ENCODE results near the gene PDE6A.
A peak's percentile ranks its signal among the peaks of the same experiment; 100 is the strongest.

PDE6A gene

DNA sequence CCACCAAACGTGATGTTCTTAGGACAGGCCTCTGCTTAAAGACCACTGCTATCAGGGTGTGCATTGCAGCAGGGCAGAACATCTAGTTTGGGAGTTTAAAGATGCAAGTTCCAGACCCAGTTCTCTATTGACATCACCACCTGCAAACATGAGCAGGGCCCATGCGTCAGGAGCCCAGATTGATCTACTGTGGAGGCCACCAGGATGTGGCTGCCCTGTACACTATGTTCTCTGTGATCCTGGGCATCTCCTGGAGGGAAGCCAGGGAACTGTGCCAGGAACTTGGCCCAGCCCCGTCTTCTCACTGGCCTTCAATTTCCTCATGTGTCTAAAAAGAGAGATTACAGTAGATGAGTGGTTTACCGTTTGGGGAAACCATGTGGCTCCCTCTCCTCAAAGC, 87.1 kb downstream of the PDE6A start:
- H3K4me3 ChIP-seq (ENCODE audit: low read depth, low read length), result no peak overlapping the region
- no peaks in the 10 kb centered on the region for H3K36me3 ChIP-seq (ENCODE audit: control insufficient read depth in 2 of 2, insufficient read depth in 1 of 2, low read length in 2 of 2)
- H3K4me1 ChIP-seq (ENCODE audit: control insufficient read depth, insufficient read depth, low read length), result no peaks in the 10 kb centered on the region
- ChIA-PET CTCF (interaction anchor here (0.6 to 22.2 kb wide), 5 partner anchors 9 to 221 kb away, joined by 3 to 355 read pairs (median 4); partner anchors contain the start of gene SLC26A2), POLR2A (no interaction called here)
- no peak overlapping the region for H3K27ac ChIP-seq (ENCODE audit: extremely low read depth, low read depth, low read length)
- TF ChIP-seq ZNF341 (tag by site-specific recombination; IDR thresholded peaks at IDR 0.05; ENCODE audit: low read depth), result no peak
- TF ChIP-seq ZBTB17 (tag by site-specific recombination; IDR thresholded peaks at IDR 0.05), result peak; percentile 62
- H3K9me3 ChIP-seq (ENCODE audit: control insufficient read depth, insufficient read depth, low read depth, low read length), result no peaks in the 10 kb centered on the region

DNA sequence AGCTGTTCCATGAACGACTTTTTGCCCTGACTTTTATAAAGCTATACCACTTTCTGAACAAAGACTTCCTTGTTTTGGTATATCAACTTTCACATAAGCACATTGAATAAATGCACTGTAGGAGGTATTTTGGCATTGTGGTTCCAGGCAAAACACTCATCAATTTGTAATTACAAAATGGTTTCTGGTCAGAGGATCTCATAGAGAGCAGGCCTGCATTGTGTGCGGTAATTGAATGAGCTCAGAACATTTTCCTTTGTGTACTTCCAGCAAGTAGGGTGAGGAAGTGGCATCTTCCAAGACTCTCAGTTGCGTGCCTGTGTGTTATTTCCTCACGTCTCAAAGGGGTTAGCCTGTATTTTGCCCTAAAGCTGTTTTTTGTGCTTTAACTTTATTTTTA, 89.2 kb downstream of the PDE6A start:
- TF ChIP-seq ZNF596 (tag by site-specific recombination; IDR thresholded peaks at IDR 0.05) (no peak), ZNF626 (tag by site-specific recombination; IDR thresholded peaks at IDR 0.05) (no peak), ZNF48 (tag by site-specific recombination; IDR thresholded peaks at IDR 0.05) (no peak), ZNF623 (tag by site-specific recombination; IDR thresholded peaks at IDR 0.05) (no peak), ZNF24 (tag by site-specific recombination; IDR thresholded peaks at IDR 0.05) (no peak), ZNF621 (tag by site-specific recombination; IDR thresholded peaks at IDR 0.05) (no peak), ZNF202 (tag by site-specific recombination; IDR thresholded peaks at IDR 0.05; ENCODE audit: borderline replicate concordance) (no peak), ZNF280D (tag by site-specific recombination; IDR thresholded peaks at IDR 0.05) (no peak), ZNF248 (tag by site-specific recombination; IDR thresholded peaks at IDR 0.05) (no peak), ZNF423 (tag by site-specific recombination; IDR thresholded peaks at IDR 0.05) (no peak), ZBTB20 (tag by site-specific recombination; IDR thresholded peaks at IDR 0.05) (no peak), ZNF677 (tag by site-specific recombination; IDR thresholded peaks at IDR 0.05) (no peak), ZNF239 (tag by site-specific recombination; IDR thresholded peaks at IDR 0.05) (no peak), OVOL3 (tag by site-specific recombination; IDR thresholded peaks at IDR 0.05) (no peak)
- TF ChIP-seq, protein P1, sequence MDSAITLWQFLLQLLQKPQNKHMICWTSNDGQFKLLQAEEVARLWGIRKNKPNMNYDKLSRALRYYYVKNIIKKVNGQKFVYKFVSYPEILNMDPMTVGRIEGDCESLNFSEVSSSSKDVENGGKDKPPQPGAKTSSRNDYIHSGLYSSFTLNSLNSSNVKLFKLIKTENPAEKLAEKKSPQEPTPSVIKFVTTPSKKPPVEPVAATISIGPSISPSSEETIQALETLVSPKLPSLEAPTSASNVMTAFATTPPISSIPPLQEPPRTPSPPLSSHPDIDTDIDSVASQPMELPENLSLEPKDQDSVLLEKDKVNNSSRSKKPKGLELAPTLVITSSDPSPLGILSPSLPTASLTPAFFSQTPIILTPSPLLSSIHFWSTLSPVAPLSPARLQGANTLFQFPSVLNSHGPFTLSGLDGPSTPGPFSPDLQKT (IDR thresholded peaks at IDR 0.05; ENCODE audit: borderline replicate concordance, low read depth, low read length), result no peak
- Histone ChIP-seq H3K9me3 (ENCODE audit: control insufficient read depth, insufficient read depth, low read depth, low read length) (no peaks in the 10 kb centered on the region), H3K4me3 (ENCODE audit: low read depth, low read length) (no peak overlapping the region), H3K36me3 (ENCODE audit: control insufficient read depth in 2 of 2, insufficient read depth in 1 of 2, low read length in 2 of 2) (no peaks in the 10 kb centered on the region), H3K27ac (ENCODE audit: extremely low read depth, low read depth, low read length) (no peak overlapping the region), H3K4me1 (ENCODE audit: control insufficient read depth, insufficient read depth, low read length) (no peaks in the 10 kb centered on the region)
- CTCF ChIA-PET, result interaction anchor here (0.6 to 22.2 kb wide), 8 partner anchors 8 to 136 kb away, joined by 3 to 355 read pairs (median 24); partner anchors contain the start of gene SLC26A2
- POLR2A ChIA-PET, result interaction anchor here (0.7 kb wide), 1 partner anchor 105 kb away, joined by 3 read pairs; the partner anchor contains the start of gene SLC26A2

GRCh38 chr5:149854866-149855265, 89.7 kb downstream of the PDE6A start:
- ChIA-PET CTCF (interaction anchor here (0.6 to 22.2 kb wide), 12 partner anchors 7 to 218 kb away, joined by 4 to 355 read pairs (median 12); partner anchors contain the start of gene SLC26A2), POLR2A (interaction anchor here (0.7 kb wide), 1 partner anchor 106 kb away, joined by 3 read pairs; the partner anchor contains the start of gene SLC26A2)
- no peak overlapping the region for H3K4me3 ChIP-seq (ENCODE audit: low read depth, low read length)
- H3K9me3 ChIP-seq (ENCODE audit: control insufficient read depth, insufficient read depth, low read depth, low read length), result no peaks in the 10 kb centered on the region
- no peaks in the 10 kb centered on the region for H3K36me3 ChIP-seq (ENCODE audit: control insufficient read depth in 2 of 2, insufficient read depth in 1 of 2, low read length in 2 of 2)
- TF ChIP-seq ZNF16 (tag by site-specific recombination; IDR thresholded peaks at IDR 0.05; ENCODE audit: low read depth), result no peak
- TF ChIP-seq SP7 (tag by site-specific recombination; IDR thresholded peaks at IDR 0.05), result no peak
- TF ChIP-seq SCRT2 (tag by site-specific recombination; IDR thresholded peaks at IDR 0.05), result no peak
- no peak for TF ChIP-seq KLF8 (tag by site-specific recombination; IDR thresholded peaks at IDR 0.05)
- no peak for TF ChIP-seq KLF9 (tag by site-specific recombination; IDR thresholded peaks at IDR 0.05; ENCODE audit: low read depth)
- no peak overlapping the region for H3K27ac ChIP-seq (ENCODE audit: extremely low read depth, low read depth, low read length)
- no peaks in the 10 kb centered on the region for H3K4me1 ChIP-seq (ENCODE audit: control insufficient read depth, insufficient read depth, low read length)

Data from HEK293 (cell line).